HepG2 (cell line): Measurements from ENCODE around the gene RAD23A. TPM values are rescaled to one million over a fixed set of nuclear protein-coding genes. Genes with fewer than 3 reads are reported as not detected.
A peak's percentile ranks its signal among the peaks of the same experiment; 100 is the strongest.

ENCODE experiments used
- CCAR2 ChIP-seq: fragments of 200-400 bp; formaldehyde crosslinking; optimal IDR thresholded peaks from 2 replicates; pipeline ENCODE3; 2018; ENCODE audit warnings: low read depth, mild to moderate bottlenecking, low read length, moderate library complexity
- FOXA3 ChIP-seq: IDR thresholded peaks from 2 replicates; pipeline ENCODE4 v1.6.1; 2016; ENCODE audit warnings: missing genetic modification reagents, missing compliant biosample characterization
- GFI1 ChIP-seq: sonication (generic); formaldehyde crosslinking; IDR thresholded peaks from 2 replicates; pipeline ENCODE4 v1.5.0; 2020; ENCODE audit warnings: missing genetic modification reagents, mild to moderate bottlenecking, borderline replicate concordance
- HCFC1 ChIP-seq: fragments of 150-350 bp; IDR thresholded peaks from 2 replicates; pipeline ENCODE4 v1.6.1; 2014; ENCODE audit warnings: low read depth, low read length
- HMG20A ChIP-seq: IDR thresholded peaks from 2 replicates; pipeline ENCODE4 v1.6.1; 2016; ENCODE audit warnings: borderline replicate concordance
- HOXA3 ChIP-seq: sonication (generic); formaldehyde crosslinking; IDR thresholded peaks from 2 replicates; pipeline ENCODE4 v1.5.0; 2020; ENCODE audit warnings: missing genetic modification reagents
- IRF2 ChIP-seq: IDR thresholded peaks from 2 replicates; pipeline ENCODE4 v1.6.1; 2018; ENCODE audit warnings: missing genetic modification reagents, missing compliant biosample characterization
- KAT2B ChIP-seq: fragments of 150-350 bp; IDR thresholded peaks from 2 replicates; pipeline ENCODE4 v1.6.1; 2014; ENCODE audit warnings: low read depth, low read length, borderline replicate concordance
- LCORL ChIP-seq, 2 experiments: fragments of 450-650 bp in 1 of 2; sonication (generic) in 1 of 2; formaldehyde crosslinking in 1 of 2; IDR thresholded peaks; 2 replicates each; pipeline versions ENCODE4 v1.5.0 to v1.6.1; 2017 to 2020; ENCODE audit warnings: antibody characterized with exemption in 1 of 2, missing genetic modification reagents in 1 of 2
- MXD4 ChIP-seq: IDR thresholded peaks from 2 replicates; pipeline ENCODE4 v1.6.1; 2016; ENCODE audit warnings: mild to moderate bottlenecking, missing biosample characterization, missing genetic modification reagents
- PPARG ChIP-seq: conservative IDR thresholded peaks from 2 replicates; pipeline ENCODE4 v1.6.1; 2016; ENCODE audit warnings: missing biosample characterization, missing genetic modification reagents
- SALL1 ChIP-seq: sonication (generic); formaldehyde crosslinking; IDR thresholded peaks from 2 replicates; pipeline ENCODE4 v1.8.0; 2022; ENCODE audit warnings: mild to moderate bottlenecking, missing genetic modification reagents
- SAP130 ChIP-seq: IDR thresholded peaks from 2 replicates; pipeline ENCODE4 v1.6.1; 2016; ENCODE audit warnings: low read depth
- SOX6 ChIP-seq, 2 experiments: fragments of 450-650 bp in 1 of 2; sonication (generic) in 1 of 2; formaldehyde crosslinking in 1 of 2; IDR thresholded peaks; 2 replicates each; pipeline versions ENCODE4 v1.4.0 to v1.6.1; 2017 to 2020; ENCODE audit warnings: antibody characterized with exemption in 1 of 2, mild to moderate bottlenecking in 1 of 2, missing genetic modification reagents in 1 of 2
- SP4 ChIP-seq: sonication (generic); formaldehyde crosslinking; IDR thresholded peaks from 2 replicates; pipeline ENCODE4 v1.8.1; 2023; ENCODE audit warnings: mild to moderate bottlenecking, missing genetic modification reagents
- TMF1 ChIP-seq: sonication (generic); formaldehyde crosslinking; IDR thresholded peaks from 2 replicates; pipeline ENCODE4 v1.8.1; 2022; ENCODE audit warnings: low read depth, missing genetic modification reagents
- YEATS4 ChIP-seq: sonication (generic); formaldehyde crosslinking; IDR thresholded peaks from 2 replicates; pipeline ENCODE4 v1.4.0; 2020; ENCODE audit warnings: missing genetic modification reagents, borderline replicate concordance
- ZFY ChIP-seq: sonication (generic); formaldehyde crosslinking; IDR thresholded peaks from 2 replicates; pipeline ENCODE4 v1.4.0; 2020; ENCODE audit warnings: missing genetic modification reagents
- ZNF253 ChIP-seq: sonication (generic); formaldehyde crosslinking; IDR thresholded peaks from 2 replicates; pipeline ENCODE4 v1.8.0; 2022; ENCODE audit warnings: mild to moderate bottlenecking, missing genetic modification reagents, borderline replicate concordance
- ZNF354B ChIP-seq: sonication (generic); formaldehyde crosslinking; IDR thresholded peaks from 2 replicates; pipeline ENCODE4 v1.8.0; 2022; ENCODE audit warnings: mild to moderate bottlenecking, missing genetic modification reagents
- ZNF615 ChIP-seq: sonication (generic); formaldehyde crosslinking; IDR thresholded peaks from 2 replicates; pipeline ENCODE4 v1.5.0; 2020; ENCODE audit warnings: mild to moderate bottlenecking, missing genetic modification reagents, borderline replicate concordance
- ZNF788 ChIP-seq: sonication (generic); formaldehyde crosslinking; IDR thresholded peaks from 2 replicates; pipeline ENCODE4 v1.5.0; 2020; ENCODE audit warnings: mild to moderate bottlenecking, missing genetic modification reagents, borderline replicate concordance
- ZNF878 ChIP-seq: sonication (generic); formaldehyde crosslinking; IDR thresholded peaks from 2 replicates; pipeline ENCODE4 v1.8.1; 2023; ENCODE audit warnings: mild to moderate bottlenecking, missing genetic modification reagents, moderate library complexity
- polyA plus RNA-seq, 8 experiments: library from polyadenylated mRNA; depleted of rRNA in 3 of 8; stranded (reverse) in 7 of 8; unstranded in 1 of 8; fragments of >200 nt; fragmentation: Illumina TruSeq in 4 of 8; extraction: Trizol in 4 of 8; gene quantifications; 2 replicates each; pipeline versions ENCODE4 v1.2.1 to v1.2.3, GENCODE V29; 2011 to 2016; ENCODE audit warnings: low read depth in 4 of 8, missing spikeins in 1 of 8, mixed read lengths in 1 of 8; ENCODE audit not compliant: insufficient read depth in 1 of 8
- total RNA-seq, 5 experiments: library from RNA; depleted of rRNA; stranded (reverse); fragments of >200 nt; fragmentation: Illumina TruSeq; extraction: Trizol; gene quantifications; 2 replicates each; pipeline ENCODE4 v1.2.3, GENCODE V29; 2016; ENCODE audit warnings: low read depth in 1 of 5
- TF ChIP-seq, protein P1 (sequence below): sonication (generic); formaldehyde crosslinking; IDR thresholded peaks from 2 replicates; pipeline ENCODE4 v1.5.1; 2020; ENCODE audit warnings: missing genetic modification reagents, mild to moderate bottlenecking, borderline replicate concordance
- TF ChIP-seq, protein P2 (sequence below): sonication (generic); formaldehyde crosslinking; IDR thresholded peaks from 2 replicates; pipeline ENCODE4 v1.5.0; 2020; ENCODE audit warnings: mild to moderate bottlenecking, missing genetic modification reagents, borderline replicate concordance

RAD23A gene
- total and polyA plus RNA-seq, 2 of the 13 experiments (the other 11 are each of a cell fraction or from before 2014, with no cell fraction given), result 42.5 to 54.2 TPM

DNA sequence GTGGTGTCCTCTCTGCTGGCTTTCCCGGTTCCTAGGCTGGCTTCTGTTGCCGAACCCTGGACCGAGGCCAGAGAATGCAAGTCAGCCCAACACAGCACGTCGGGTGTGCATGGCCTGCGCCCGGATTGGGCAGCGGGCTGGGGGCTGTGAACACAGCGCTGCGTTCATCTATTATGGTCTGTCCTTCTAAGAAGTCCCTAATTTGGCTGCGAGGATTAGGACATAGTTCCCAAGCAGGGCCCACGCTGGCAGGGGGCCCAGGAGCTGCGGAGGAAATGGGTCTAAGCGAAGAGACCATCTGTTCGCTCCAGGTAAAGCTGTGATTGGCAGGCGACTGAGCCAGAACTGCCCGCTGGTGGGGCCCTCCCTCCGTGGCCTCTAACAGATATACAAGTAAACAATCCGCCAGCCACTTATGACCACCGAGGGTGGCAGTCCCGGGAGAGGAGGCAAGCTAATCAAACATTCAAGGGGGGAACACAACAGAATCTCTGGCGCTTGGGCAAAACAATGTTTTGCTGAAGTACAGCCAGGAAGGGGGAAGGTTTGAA, 32.6 kb upstream of the RAD23A start (continued):
- TF ChIP-seq, protein P1, sequence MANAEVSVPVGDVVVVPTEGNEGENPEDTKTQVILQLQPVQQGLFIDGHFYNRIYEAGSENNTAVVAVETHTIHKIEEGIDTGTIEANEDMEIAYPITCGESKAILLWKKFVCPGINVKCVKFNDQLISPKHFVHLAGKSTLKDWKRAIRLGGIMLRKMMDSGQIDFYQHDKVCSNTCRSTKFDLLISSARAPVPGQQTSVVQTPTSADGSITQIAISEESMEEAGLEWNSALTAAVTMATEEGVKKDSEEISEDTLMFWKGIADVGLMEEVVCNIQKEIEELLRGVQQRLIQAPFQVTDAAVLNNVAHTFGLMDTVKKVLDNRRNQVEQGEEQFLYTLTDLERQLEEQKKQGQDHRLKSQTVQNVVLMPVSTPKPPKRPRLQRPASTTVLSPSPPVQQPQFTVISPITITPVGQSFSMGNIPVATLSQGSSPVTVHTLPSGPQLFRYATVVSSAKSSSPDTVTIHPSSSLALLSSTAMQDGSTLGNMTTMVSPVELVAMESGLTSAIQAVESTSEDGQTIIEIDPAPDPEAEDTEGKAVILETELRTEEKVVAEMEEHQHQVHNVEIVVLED (CRISPR knock-in tag), result no peak
- TF ChIP-seq, protein P2, sequence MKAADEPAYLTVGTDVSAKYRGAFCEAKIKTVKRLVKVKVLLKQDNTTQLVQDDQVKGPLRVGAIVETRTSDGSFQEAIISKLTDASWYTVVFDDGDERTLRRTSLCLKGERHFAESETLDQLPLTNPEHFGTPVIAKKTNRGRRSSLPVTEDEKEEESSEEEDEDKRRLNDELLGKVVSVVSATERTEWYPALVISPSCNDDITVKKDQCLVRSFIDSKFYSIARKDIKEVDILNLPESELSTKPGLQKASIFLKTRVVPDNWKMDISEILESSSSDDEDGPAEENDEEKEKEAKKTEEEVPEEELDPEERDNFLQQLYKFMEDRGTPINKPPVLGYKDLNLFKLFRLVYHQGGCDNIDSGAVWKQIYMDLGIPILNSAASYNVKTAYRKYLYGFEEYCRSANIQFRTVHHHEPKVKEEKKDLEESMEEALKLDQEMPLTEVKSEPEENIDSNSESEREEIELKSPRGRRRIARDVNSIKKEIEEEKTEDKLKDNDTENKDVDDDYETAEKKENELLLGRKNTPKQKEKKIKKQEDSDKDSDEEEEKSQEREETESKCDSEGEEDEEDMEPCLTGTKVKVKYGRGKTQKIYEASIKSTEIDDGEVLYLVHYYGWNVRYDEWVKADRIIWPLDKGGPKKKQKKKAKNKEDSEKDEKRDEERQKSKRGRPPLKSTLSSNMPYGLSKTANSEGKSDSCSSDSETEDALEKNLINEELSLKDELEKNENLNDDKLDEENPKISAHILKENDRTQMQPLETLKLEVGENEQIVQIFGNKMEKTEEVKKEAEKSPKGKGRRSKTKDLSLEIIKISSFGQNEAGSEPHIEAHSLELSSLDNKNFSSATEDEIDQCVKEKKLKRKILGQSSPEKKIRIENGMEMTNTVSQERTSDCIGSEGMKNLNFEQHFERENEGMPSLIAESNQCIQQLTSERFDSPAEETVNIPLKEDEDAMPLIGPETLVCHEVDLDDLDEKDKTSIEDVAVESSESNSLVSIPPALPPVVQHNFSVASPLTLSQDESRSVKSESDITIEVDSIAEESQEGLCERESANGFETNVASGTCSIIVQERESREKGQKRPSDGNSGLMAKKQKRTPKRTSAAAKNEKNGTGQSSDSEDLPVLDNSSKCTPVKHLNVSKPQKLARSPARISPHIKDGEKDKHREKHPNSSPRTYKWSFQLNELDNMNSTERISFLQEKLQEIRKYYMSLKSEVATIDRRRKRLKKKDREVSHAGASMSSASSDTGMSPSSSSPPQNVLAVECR, result peak; percentile 43; the same call in 1 of the 2 replicates
- no peak for TF ChIP-seq SOX6 (IDR thresholded peaks at IDR 0.05)
- TF ChIP-seq SOX6 (CRISPR knock-in tag; IDR thresholded peaks at IDR 0.05), result 0 out of 2 replicates have a peak, but pooled peaks have one; percentile 44
- no peak for TF ChIP-seq KAT2B
- TF ChIP-seq ZNF615 (CRISPR knock-in tag), result no peak
- TF ChIP-seq HCFC1, result no peak
- no peak for TF ChIP-seq ZNF788 (CRISPR knock-in tag)
- 0 out of 2 replicates have a peak, but pooled peaks have one; percentile 36 for TF ChIP-seq YEATS4 (CRISPR knock-in tag)
- TF ChIP-seq IRF2 (CRISPR knock-in tag), result 0 out of 2 replicates have a peak, but pooled peaks have one; percentile 54
- TF ChIP-seq ZNF878, result no peak
- 0 out of 2 replicates have a peak, but pooled peaks have one; percentile 41 for TF ChIP-seq MXD4
- TF ChIP-seq FOXA3 (CRISPR knock-in tag), result peak; percentile 31; the same call in 1 of the 2 replicates
- TF ChIP-seq SP4, result peak; percentile 32; the same call in 1 of the 2 replicates
- peak; percentile 41; the same call in 1 of the 2 replicates for TF ChIP-seq HOXA3 (CRISPR knock-in tag)
- TF ChIP-seq HMG20A (CRISPR knock-in tag), result no peak
- peak; percentile 53 for TF ChIP-seq ZFY
- TF ChIP-seq CCAR2, result no peak
- no peak for TF ChIP-seq TMF1 (CRISPR knock-in tag)
- TF ChIP-seq PPARG, result 0 out of 2 replicates have a peak, but pooled peaks have one; percentile 17
- no peak for TF ChIP-seq ZNF354B (CRISPR knock-in tag)
- TF ChIP-seq SAP130, result peak; percentile 54
- TF ChIP-seq SALL1 (CRISPR knock-in tag), result peak; percentile 67; the same call in 1 of the 2 replicates
- TF ChIP-seq ZNF253, result no peak
- no peak for TF ChIP-seq LCORL (IDR thresholded peaks at IDR 0.05)
- peak; percentile 73; the same call in 1 of the 2 replicates for TF ChIP-seq LCORL (CRISPR knock-in tag; IDR thresholded peaks at IDR 0.05)
- peak; percentile 30; the same call in 1 of the 2 replicates for TF ChIP-seq GFI1
